Upper lobe of right lung (tissue), 1 donor: ENCODE measurements around the gene JUP. TPM values are rescaled to one million over a fixed set of nuclear protein-coding genes. Genes with fewer than 3 reads are reported as not detected.

Source experiments
- ATAC-seq: fragments of 200-7000 bp; cut with Tn5 transposase; one replicate; pipeline ENCODE4 v1.9.1; 2020; ENCODE audit warnings: mild to moderate bottlenecking, moderate library complexity
- DNase-seq: peaks from one replicate; pipeline ENCODE4 v3.0.0-alpha.2; 2020
- H3K27ac ChIP-seq: fragments of 200-600 bp; one replicate; pipeline ENCODE4 v1.8.0; 2022
- H3K27me3 ChIP-seq: fragments of 200-600 bp; one replicate; pipeline ENCODE4 v1.8.0; 2022; ENCODE audit warnings: mild to moderate bottlenecking
- H3K36me3 ChIP-seq: fragments of 200-600 bp; one replicate; pipeline ENCODE4 v1.8.0; 2022
- H3K4me1 ChIP-seq: fragments of 200-600 bp; one replicate; pipeline ENCODE4 v1.8.0; 2022
- H3K4me3 ChIP-seq: fragments of 200-600 bp; one replicate; pipeline ENCODE4 v1.8.0; 2022; ENCODE audit warnings: mild to moderate bottlenecking
- H3K9me3 ChIP-seq: fragments of 200-600 bp; one replicate; pipeline ENCODE4 v1.8.0; 2022
- intact Hi-C: fragments of 100-400 bp; cut with DNase I; formaldehyde crosslinking; loops from one replicate; pipeline ENCODE4 v1.11.0; 2022
- total RNA-seq: library from RNA; stranded (reverse); fragmentation: NEBNext Ultra II Directional; extraction: Animal tissue kit (Norgen Biotek cat#: 25700); gene quantifications from one replicate; pipeline ENCODE4 v1.2.1, GENCODE V29; 2021
- TF ChIP-seq, protein P1 (sequence below): fragments of 200-600 bp; IDR thresholded peaks from one replicate; pipeline ENCODE4 v1.8.0; 2022; ENCODE audit warnings: antibody characterized with exemption
- donor health status: DM: no; HTN: yes; CAD: no; lungs with severe emphysema.

Gene JUP
- total RNA-seq, 1 donor from 2014 or later, result 109 TPM

DNA sequence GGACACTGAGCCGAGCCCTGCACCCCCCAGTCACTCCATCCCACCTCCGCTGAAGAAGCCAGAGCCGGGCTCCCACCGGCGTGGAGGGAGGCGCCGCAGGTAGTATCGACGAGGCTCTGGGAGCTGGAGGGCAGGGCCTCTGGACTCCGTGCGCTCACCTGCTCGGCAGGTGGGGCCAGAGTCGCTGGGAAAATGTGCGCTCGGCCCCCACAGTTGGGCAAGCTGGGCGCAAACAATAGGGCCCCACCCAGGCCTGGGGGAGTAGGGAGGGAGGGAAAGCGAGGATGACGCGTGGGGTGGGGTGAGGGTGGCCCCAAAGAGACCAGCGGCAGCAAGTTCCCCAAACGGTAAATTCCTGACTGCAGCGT, 668 bp downstream of the JUP start:
- Histone ChIP-seq H3K4me1 (peaks cover 41% of the 10 kb centered on the region), H3K27ac (peak overlapping the region; percentile 87), H3K4me3 (peak overlapping the region; percentile 77), H3K36me3 (no peaks in the 10 kb centered on the region), H3K27me3 (no peaks in the 10 kb centered on the region), H3K9me3 (no peaks in the 10 kb centered on the region)
- intact Hi-C loops, result no loop called here
- ATAC-seq (peak; percentile 53), DNase-seq (peak; percentile 86)
- TF ChIP-seq, protein P1, sequence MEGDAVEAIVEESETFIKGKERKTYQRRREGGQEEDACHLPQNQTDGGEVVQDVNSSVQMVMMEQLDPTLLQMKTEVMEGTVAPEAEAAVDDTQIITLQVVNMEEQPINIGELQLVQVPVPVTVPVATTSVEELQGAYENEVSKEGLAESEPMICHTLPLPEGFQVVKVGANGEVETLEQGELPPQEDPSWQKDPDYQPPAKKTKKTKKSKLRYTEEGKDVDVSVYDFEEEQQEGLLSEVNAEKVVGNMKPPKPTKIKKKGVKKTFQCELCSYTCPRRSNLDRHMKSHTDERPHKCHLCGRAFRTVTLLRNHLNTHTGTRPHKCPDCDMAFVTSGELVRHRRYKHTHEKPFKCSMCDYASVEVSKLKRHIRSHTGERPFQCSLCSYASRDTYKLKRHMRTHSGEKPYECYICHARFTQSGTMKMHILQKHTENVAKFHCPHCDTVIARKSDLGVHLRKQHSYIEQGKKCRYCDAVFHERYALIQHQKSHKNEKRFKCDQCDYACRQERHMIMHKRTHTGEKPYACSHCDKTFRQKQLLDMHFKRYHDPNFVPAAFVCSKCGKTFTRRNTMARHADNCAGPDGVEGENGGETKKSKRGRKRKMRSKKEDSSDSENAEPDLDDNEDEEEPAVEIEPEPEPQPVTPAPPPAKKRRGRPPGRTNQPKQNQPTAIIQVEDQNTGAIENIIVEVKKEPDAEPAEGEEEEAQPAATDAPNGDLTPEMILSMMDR, result no peak

DNA sequence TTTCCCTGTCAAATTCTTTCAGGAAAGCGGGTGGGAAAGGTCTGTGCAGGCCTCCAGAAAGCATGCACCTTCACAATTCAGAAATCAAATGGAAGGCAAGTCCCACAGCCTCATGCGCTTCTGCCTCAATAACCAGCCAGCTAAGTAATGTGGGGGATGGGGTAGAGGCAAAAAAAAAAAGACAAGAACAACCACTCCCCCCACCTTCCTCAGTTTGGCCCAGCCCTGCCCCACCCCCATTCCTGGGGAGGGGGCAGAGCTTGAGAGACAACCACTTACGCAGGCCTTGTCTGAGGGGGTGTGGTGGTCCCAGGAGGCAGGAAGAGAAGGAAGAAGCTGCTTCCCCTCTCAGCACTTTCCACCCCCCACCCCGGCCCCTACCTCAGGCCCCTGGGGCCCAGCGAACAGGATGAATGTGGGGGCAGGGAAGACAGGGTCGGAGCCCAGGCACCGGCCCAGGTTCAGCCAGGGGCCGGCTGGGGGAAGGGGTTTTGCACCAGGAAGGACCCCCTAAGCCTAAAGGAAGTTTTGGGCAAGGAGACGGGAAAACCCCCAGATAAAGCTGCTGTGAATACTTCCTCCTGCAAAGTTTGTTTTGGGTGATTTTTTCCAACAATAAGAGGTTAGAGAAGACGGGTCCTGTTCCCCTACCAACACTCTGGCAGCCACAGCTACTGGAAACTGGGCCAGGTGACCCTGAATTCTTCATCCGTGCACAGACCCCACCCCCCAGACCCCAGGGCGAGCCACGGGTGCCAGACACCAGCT, 1.2 kb downstream of the JUP start:
- TF ChIP-seq, protein P1, result no peak
- H3K36me3 ChIP-seq, result no peaks in the 10 kb centered on the region
- ATAC-seq (no peak), DNase-seq (no peak)
- H3K27me3 ChIP-seq, result no peaks in the 10 kb centered on the region
- peaks cover 46% of the 10 kb centered on the region for H3K4me1 ChIP-seq
- intact Hi-C loops, result no loop called here
- peak overlapping the region; percentile 77 for H3K4me3 ChIP-seq
- H3K27ac ChIP-seq, result peak overlapping the region; percentile 87
- no peaks in the 10 kb centered on the region for H3K9me3 ChIP-seq

DNA sequence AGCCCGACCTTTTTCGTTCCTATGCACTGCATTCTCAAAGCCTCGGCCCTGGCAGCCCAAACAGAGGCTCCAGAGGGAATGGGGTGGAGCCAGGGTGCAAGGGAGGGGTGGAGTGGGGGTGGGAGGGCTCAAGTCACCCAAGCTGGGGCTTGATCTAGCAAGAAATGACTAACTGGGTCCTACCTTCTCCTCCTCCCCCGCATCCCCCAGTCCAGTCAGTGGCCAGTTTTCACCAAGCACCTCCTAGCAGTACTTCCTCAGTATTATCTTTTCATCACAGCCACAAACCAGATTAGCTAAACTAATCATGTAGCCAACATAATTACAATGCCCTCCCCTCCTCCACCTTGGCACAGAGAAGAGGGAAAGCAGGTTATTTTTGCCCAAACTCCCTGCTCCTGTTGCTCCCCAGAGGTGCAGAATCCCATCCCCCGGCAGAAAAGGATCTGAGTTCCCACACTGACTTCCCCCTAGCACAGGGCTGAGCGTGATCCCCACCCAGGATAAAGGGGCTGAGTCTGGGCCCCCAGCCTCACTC, 2.2 kb downstream of the JUP start:
- no peak for DNase-seq
- intact Hi-C loops, result no loop called here
- H3K27me3 ChIP-seq, result no peaks in the 10 kb centered on the region
- H3K4me3 ChIP-seq, result peak overlapping the region; percentile 77
- peak overlapping the region; percentile 87 for H3K27ac ChIP-seq
- TF ChIP-seq, protein P1, result no peak
- H3K4me1 ChIP-seq, result peaks cover 54% of the 10 kb centered on the region
- H3K36me3 ChIP-seq, result no peaks in the 10 kb centered on the region
- peak; percentile 2 for ATAC-seq
- H3K9me3 ChIP-seq, result no peaks in the 10 kb centered on the region

DNA sequence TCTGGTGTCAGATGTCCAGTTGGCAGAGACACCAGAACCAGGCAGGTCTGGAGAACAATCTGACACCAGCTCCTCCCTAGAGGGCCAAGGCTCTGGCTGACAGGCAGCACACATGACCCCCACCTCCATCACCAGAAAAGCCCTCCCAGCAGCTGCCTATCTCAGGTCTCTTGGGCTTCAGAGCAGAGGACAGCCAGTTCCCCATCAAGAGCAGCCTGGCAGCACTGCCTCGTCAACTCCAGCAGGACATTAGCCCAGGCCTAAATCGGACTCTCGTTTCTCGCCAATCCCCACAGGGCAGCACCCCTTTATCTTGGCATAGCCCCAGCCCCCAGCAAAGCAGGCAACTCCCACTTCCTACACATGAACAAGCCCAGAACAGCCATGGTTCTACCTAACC, 4.4 kb downstream of the JUP start:
- Histone ChIP-seq H3K27me3 (no peaks in the 10 kb centered on the region), H3K9me3 (no peaks in the 10 kb centered on the region), H3K4me1 (peaks cover 63% of the 10 kb centered on the region), H3K4me3 (no peak overlapping the region), H3K27ac (peak overlapping the region; percentile 42), H3K36me3 (no peaks in the 10 kb centered on the region)
- TF ChIP-seq, protein P1, result no peak
- intact Hi-C loops, result no loop called here
- no peak for ATAC-seq
- no peak for DNase-seq

DNA sequence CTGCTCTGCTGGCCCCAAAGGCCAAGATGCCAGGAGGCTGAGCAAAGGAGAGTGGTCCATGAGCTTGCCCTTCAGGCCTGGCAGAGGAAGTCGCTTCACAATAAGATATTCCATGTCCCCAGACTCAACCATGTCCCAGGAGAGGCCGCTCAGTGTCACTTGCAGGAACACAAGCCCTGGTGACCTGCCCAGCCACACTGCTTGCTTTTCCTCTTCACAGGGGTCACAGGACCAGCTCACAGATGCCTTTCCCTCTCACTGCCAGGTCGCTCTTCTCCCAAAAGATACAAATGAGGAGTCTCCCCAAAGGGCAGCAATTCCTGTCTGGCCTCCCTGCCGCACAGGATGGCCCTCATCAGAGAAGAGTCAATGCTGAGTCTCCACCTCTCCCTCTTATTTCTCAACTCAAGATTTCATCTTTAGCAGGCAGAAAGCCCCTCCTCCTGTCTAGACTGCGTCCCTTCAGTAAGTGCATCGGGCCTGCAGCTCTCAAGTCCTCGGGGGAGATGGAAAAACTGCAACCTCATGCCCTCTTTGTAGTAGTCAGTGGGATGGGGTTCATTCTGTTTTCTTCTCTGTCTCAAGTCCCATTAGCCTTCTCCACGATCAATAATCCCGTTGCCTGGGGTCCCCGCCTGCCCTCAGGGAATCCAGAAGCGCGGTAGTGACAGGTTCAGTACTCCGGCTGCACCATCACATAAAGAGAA, 5.0 kb downstream of the JUP start:
- peaks cover 69% of the 10 kb centered on the region for H3K4me1 ChIP-seq

More for the DNA sequence above, 5.0 kb downstream of the JUP start:
- intact Hi-C loops, result no loop called here
- no peaks in the 10 kb centered on the region for H3K36me3 ChIP-seq
- no peaks in the 10 kb centered on the region for H3K27me3 ChIP-seq
- ATAC-seq (no peak), DNase-seq (no peak)
- peak overlapping the region; percentile 58 for H3K27ac ChIP-seq
- TF ChIP-seq, protein P1, result no peak
- H3K4me3 ChIP-seq, result no peak overlapping the region
- no peaks in the 10 kb centered on the region for H3K9me3 ChIP-seq
